ENCODE data around the gene ZDHHC8. TPM values are rescaled to one million over a fixed set of nuclear protein-coding genes. Genes with fewer than 3 reads are reported as not detected.

ZDHHC8 gene
- total RNA-seq, 1 donor from 2014 or later = 118 TPM

DNA sequence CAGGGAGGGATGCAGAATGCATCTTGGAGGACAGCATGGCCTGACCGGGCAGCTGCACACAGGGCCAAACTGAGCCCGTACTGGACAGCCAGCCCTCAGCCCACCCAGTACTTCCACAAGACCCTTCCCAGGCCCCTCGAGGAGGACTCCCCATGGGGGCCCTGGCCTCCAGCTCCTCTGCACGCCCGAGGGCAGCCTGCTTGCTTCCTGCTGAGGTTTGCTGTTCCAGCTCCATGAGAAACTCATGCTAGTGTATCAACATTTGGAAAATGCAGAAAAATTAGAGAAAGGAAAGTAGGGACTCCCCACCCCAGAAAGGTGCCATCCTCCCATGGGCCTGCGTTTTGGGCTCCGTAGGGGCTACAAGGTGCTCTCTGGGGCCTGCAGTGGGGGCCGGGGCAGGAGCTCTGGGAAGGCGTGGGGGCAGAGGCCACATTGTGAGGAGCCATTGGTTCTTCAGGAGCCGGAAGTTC lies 40.6 kb downstream of the ZDHHC8 start:
- Mint-ChIP-seq H3K36me3 (ENCODE audit: low read depth, unreplicated experiment) (no peaks in the 10 kb centered on the region), H3K9me3 (ENCODE audit: unreplicated experiment) (no peaks in the 10 kb centered on the region), H3K27me3 (ENCODE audit: unreplicated experiment) (peaks cover 3% of the 10 kb centered on the region), H3K27ac (ENCODE audit: unreplicated experiment) (no peak overlapping the region), H3K4me1 (ENCODE audit: unreplicated experiment) (no peaks in the 10 kb centered on the region), H3K4me3 (ENCODE audit: unreplicated experiment) (no peak overlapping the region)
- DNase-seq (ENCODE audit: low spot score) = no peak
- TF ChIP-seq, protein P1, sequence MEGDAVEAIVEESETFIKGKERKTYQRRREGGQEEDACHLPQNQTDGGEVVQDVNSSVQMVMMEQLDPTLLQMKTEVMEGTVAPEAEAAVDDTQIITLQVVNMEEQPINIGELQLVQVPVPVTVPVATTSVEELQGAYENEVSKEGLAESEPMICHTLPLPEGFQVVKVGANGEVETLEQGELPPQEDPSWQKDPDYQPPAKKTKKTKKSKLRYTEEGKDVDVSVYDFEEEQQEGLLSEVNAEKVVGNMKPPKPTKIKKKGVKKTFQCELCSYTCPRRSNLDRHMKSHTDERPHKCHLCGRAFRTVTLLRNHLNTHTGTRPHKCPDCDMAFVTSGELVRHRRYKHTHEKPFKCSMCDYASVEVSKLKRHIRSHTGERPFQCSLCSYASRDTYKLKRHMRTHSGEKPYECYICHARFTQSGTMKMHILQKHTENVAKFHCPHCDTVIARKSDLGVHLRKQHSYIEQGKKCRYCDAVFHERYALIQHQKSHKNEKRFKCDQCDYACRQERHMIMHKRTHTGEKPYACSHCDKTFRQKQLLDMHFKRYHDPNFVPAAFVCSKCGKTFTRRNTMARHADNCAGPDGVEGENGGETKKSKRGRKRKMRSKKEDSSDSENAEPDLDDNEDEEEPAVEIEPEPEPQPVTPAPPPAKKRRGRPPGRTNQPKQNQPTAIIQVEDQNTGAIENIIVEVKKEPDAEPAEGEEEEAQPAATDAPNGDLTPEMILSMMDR (IDR thresholded peaks at IDR 0.05; ENCODE audit: unreplicated experiment) = no peak

DNA sequence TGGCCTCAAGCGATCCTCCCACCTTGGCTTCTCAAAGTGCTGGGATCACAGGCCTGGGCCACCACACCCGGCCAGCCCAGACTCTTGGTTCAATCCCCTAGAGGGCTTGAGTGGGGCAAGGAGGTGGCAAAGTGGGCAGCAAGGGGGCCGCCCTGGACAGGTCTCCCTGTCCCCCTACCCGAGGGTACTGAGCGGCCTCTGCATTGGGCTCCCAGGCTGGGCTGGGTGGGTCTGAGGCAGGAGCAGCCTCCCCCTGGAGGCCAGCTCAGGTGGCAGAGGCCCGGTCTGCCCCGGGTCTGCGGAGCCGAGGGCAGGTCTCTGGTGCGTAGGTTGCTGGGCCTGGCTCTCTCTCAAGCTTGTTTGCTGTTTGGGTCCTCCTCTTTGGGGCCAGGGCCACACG lies 41.6 kb downstream of the ZDHHC8 start:
- H3K27me3 Mint-ChIP-seq (ENCODE audit: unreplicated experiment) = peaks cover 3% of the 10 kb centered on the region
- DNase-seq (ENCODE audit: low spot score) = no peak
- no peak overlapping the region for H3K4me3 Mint-ChIP-seq (ENCODE audit: unreplicated experiment)
- H3K4me1 Mint-ChIP-seq (ENCODE audit: unreplicated experiment) = no peaks in the 10 kb centered on the region
- H3K36me3 Mint-ChIP-seq (ENCODE audit: low read depth, unreplicated experiment) = no peaks in the 10 kb centered on the region
- H3K9me3 Mint-ChIP-seq (ENCODE audit: unreplicated experiment) = no peaks in the 10 kb centered on the region
- H3K27ac Mint-ChIP-seq (ENCODE audit: unreplicated experiment) = no peak overlapping the region
- TF ChIP-seq, protein P1 (IDR thresholded peaks at IDR 0.05; ENCODE audit: unreplicated experiment) = no peak

DNA sequence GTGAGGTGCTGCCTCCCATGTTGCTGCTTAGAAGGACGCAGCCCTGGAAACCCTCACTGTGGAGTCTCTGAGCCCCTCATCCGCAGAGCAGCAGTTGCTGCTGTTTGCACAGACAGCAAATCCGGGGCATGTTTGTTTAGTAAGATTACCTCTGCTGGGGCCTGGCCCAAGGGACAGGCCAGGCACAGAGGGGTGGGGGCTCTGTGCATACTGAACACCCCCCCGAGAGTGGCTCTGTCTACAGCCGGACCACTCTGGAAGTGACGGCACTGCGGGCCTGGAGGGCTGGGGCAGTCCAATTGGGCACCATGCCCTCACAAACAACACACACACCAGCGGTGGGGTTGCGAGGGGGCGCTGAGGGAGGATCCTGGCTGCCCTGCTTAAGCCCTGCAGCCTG lies 42.2 kb downstream of the ZDHHC8 start:
- no peak for DNase-seq (ENCODE audit: low spot score)
- Mint-ChIP-seq H3K27ac (ENCODE audit: unreplicated experiment) (no peak overlapping the region), H3K27me3 (ENCODE audit: unreplicated experiment) (peaks cover 3% of the 10 kb centered on the region), H3K9me3 (ENCODE audit: unreplicated experiment) (no peaks in the 10 kb centered on the region), H3K4me3 (ENCODE audit: unreplicated experiment) (no peak overlapping the region), H3K36me3 (ENCODE audit: low read depth, unreplicated experiment) (no peaks in the 10 kb centered on the region), H3K4me1 (ENCODE audit: unreplicated experiment) (no peaks in the 10 kb centered on the region)
- TF ChIP-seq, protein P1 (IDR thresholded peaks at IDR 0.05; ENCODE audit: unreplicated experiment) = no peak

DNA sequence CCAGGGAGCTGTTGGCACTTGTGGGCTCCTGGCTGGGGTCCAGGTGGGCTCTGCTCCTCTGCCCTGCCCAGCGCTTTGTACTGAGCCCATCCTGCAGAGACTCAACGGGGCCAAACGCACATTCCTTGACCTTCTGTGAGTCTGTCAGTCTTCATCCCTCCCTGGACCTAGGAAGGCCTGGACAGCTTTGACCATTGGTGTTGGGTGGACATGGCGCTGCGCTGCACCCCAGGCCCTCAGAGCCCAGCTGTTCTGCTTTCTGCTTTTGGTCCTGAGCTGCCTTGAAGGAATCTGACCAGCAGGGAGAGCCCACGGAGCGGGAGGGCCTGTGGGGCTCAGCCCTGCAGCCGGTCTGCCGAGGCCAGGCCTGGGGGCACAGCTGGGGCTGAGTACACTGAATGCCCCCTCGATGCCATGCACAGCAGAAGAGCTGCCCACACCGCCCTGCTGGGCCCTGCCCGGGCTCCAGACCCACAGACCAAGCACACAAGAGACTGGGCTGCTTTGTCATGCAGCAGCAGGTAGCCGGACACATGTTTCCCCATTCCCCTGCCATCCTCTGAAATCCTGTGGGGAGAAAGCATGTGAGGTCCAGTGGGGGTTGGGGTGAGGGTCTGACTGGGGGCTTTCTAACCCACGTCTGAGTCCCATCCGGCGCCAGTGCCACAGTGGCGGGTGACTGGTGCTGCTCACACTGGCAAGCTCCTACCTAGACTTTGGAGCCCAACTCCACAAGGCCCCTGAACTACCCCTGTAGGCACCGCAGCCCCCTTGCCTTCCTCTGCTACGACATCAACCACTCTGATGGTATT lies 43.4 kb downstream of the ZDHHC8 start:
- Mint-ChIP-seq H3K4me1 (ENCODE audit: unreplicated experiment) (no peaks in the 10 kb centered on the region), H3K27ac (ENCODE audit: unreplicated experiment) (no peak overlapping the region), H3K4me3 (ENCODE audit: unreplicated experiment) (no peak overlapping the region), H3K9me3 (ENCODE audit: unreplicated experiment) (no peaks in the 10 kb centered on the region), H3K27me3 (ENCODE audit: unreplicated experiment) (peaks cover 3% of the 10 kb centered on the region), H3K36me3 (ENCODE audit: low read depth, unreplicated experiment) (no peaks in the 10 kb centered on the region)
- peak; percentile 45 for DNase-seq (ENCODE audit: low spot score)
- TF ChIP-seq, protein P1 (IDR thresholded peaks at IDR 0.05; ENCODE audit: unreplicated experiment) = no peak

DNA sequence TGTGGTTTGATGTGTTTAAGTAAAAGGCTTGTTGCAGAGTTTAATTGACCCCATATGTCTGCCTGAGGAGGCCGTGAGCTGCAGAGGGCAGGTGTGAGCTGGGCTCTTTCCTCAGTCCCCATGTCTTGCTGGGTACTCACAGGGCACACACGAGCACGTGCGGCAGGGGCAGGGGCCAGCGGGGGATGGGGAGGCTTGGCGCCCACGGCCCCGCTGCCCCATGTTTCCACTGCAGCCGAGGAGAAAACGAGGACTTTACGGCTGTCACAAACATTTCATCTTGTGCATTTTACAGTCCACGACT lies 43.9 kb downstream of the ZDHHC8 start:
- TF ChIP-seq, protein P1 (IDR thresholded peaks at IDR 0.05; ENCODE audit: unreplicated experiment) = no peak
- H3K4me3 Mint-ChIP-seq (ENCODE audit: unreplicated experiment) = no peak overlapping the region
- no peak for DNase-seq (ENCODE audit: low spot score)
- H3K4me1 Mint-ChIP-seq (ENCODE audit: unreplicated experiment) = no peaks in the 10 kb centered on the region
- no peak overlapping the region for H3K27ac Mint-ChIP-seq (ENCODE audit: unreplicated experiment)
- peaks cover 3% of the 10 kb centered on the region for H3K27me3 Mint-ChIP-seq (ENCODE audit: unreplicated experiment)
- no peaks in the 10 kb centered on the region for H3K9me3 Mint-ChIP-seq (ENCODE audit: unreplicated experiment)
- H3K36me3 Mint-ChIP-seq (ENCODE audit: low read depth, unreplicated experiment) = no peaks in the 10 kb centered on the region

Data from endothelial cell (in vitro differentiated cells).